ENCODE measurements around the gene SPINK4.

Gene SPINK4

DNA sequence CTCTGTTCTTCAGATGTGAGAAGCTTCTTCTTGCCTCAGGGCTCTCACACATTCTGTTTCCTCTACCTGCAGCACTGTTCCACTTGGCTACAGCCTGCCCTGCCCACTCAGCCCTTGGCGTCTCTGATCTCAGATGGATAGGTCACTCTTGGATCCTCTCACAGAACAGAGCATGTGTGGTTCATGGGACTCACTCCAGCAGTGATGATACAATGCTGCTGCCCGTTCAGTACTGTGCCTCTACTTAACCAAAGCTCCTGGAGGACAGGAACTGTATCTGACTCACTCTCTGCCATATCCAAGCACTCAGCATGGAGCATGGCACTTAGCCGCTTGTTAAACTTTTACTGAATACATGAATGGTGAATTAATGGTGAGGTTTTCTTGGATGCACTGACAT, 3.4 kb upstream of the SPINK4 start:
- no peak for DNase-seq
- Mint-ChIP-seq H3K27ac (no peak overlapping the region), H3K27me3 (ENCODE audit: low read depth, poor library complexity) (peaks cover 50% of the 10 kb centered on the region), H3K4me1 (peaks cover 7% of the 10 kb centered on the region), H3K36me3 (ENCODE audit: low read depth) (no peaks in the 10 kb centered on the region), H3K9me3 (no peaks in the 10 kb centered on the region), H3K4me3 (no peak overlapping the region)
- TF ChIP-seq, protein P1, sequence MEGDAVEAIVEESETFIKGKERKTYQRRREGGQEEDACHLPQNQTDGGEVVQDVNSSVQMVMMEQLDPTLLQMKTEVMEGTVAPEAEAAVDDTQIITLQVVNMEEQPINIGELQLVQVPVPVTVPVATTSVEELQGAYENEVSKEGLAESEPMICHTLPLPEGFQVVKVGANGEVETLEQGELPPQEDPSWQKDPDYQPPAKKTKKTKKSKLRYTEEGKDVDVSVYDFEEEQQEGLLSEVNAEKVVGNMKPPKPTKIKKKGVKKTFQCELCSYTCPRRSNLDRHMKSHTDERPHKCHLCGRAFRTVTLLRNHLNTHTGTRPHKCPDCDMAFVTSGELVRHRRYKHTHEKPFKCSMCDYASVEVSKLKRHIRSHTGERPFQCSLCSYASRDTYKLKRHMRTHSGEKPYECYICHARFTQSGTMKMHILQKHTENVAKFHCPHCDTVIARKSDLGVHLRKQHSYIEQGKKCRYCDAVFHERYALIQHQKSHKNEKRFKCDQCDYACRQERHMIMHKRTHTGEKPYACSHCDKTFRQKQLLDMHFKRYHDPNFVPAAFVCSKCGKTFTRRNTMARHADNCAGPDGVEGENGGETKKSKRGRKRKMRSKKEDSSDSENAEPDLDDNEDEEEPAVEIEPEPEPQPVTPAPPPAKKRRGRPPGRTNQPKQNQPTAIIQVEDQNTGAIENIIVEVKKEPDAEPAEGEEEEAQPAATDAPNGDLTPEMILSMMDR (IDR thresholded peaks at IDR 0.05) = no peak

DNA sequence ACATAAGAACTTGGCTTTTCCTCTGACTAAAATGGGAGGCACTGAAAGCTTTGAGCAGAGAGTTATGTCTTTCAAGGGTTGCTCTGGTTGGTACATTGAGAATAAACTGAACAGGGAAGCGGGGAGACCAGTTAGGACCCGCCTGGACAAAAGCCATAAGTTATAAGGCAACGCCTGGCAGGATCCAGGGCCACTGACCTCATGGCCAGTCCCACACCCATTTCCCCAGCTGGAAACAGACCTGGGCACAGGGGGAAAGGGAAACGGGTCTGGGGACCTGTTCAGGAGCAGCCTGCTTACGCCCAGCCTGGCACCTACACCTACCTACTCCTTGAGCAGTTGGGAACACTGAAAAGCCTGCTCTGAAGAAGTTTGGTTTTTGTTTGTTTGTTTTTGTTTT, 1.3 kb downstream of the SPINK4 start:
- no peaks in the 10 kb centered on the region for H3K9me3 Mint-ChIP-seq
- H3K27ac Mint-ChIP-seq = no peak overlapping the region
- peaks cover 7% of the 10 kb centered on the region for H3K4me1 Mint-ChIP-seq
- DNase-seq = no peak
- no peak overlapping the region for H3K4me3 Mint-ChIP-seq
- peaks cover 15% of the 10 kb centered on the region for H3K27me3 Mint-ChIP-seq (ENCODE audit: low read depth, poor library complexity)
- H3K36me3 Mint-ChIP-seq (ENCODE audit: low read depth) = no peaks in the 10 kb centered on the region
- TF ChIP-seq, protein P1 (IDR thresholded peaks at IDR 0.05) = no peak

DNA sequence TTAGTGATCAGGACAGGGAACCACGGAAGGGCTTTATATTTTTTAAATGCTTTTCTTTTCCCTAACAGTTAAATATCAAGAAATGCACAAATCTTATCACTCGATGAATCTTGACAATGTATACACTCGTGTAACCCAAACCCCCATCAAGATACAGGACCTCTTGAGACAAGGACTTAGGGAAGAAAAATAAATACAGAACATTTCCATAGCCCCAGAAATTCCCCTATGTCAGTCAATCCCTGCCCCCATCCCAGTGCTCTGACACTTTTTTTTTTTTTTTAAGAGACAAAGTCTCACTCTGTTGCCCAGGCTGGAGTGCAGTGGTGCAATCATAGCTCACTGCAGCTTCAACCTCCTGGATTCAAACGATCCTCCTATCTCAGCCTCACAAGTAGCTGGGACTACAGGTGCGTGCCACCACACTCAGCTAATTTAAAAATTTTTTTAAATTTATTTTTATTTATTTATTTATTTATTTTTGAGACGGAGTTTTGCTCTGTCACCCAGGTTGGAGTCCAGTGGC, 2.7 kb downstream of the SPINK4 start:
- Mint-ChIP-seq H3K27me3 (ENCODE audit: low read depth, poor library complexity) (peaks cover 6% of the 10 kb centered on the region), H3K27ac (no peak overlapping the region), H3K36me3 (ENCODE audit: low read depth) (peaks cover 5% of the 10 kb centered on the region), H3K9me3 (no peaks in the 10 kb centered on the region), H3K4me3 (no peak overlapping the region), H3K4me1 (peaks cover 7% of the 10 kb centered on the region)
- TF ChIP-seq, protein P1 (IDR thresholded peaks at IDR 0.05) = no peak
- no peak for DNase-seq

DNA sequence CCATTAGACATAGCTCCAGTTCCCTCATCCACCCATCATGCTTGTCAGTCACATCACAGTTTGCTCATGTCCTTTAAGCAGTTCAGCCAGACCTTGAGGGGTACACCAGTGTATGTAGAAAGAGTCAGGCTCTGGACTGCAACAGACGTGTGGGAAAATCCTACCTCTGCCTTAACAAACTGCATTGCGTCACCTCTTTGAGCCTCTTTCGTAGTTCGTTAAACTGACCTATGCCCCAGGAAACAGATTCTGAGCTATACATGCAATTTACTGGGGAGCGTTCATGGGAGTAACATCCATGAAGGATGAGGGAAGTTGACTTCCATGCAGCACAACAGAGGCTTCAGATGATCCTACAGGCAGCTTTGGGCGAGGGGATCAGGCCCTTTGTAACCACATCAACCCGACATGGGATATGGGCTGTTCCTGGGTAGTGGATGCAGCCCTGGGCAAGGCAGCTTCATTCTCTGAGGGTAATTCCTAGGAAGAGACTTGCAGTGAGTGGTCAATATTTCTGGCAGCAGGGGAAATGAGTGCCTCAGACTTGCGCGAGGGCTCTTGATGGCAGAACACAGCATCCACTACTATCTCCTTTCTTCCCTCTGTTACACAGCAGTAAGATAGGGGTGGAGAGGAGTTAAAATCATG, 4.3 kb downstream of the SPINK4 start:
- H3K36me3 Mint-ChIP-seq (ENCODE audit: low read depth) = peaks cover 7% of the 10 kb centered on the region
- H3K27me3 Mint-ChIP-seq (ENCODE audit: low read depth, poor library complexity) = peaks cover 6% of the 10 kb centered on the region
- H3K27ac Mint-ChIP-seq = peak overlapping the region; percentile 52
- no peak for DNase-seq
- H3K4me3 Mint-ChIP-seq = no peak overlapping the region
- TF ChIP-seq, protein P1 (IDR thresholded peaks at IDR 0.05) = no peak
- H3K9me3 Mint-ChIP-seq = no peaks in the 10 kb centered on the region
- H3K4me1 Mint-ChIP-seq = peaks cover 7% of the 10 kb centered on the region

DNA sequence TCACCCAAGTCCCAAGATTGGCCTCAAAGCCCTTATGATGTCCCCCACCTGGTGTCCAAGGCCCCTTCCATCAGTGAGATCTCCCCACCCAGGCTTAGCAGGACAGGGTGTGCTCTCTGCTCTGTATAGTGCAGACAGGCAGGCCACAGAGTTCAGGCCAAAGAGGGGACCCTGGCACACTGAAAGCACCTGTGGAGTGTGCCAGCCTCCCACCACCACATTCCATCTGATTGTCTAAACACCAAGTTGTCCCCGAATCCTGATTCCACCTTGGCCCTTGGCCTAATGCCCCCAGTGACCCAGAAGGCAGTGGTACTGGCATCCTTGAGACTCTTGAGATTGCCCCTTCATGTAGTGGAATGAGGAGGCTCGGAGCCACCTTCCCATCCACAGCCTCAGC, 5.4 kb downstream of the SPINK4 start:
- DNase-seq = no peak
- TF ChIP-seq, protein P1 (IDR thresholded peaks at IDR 0.05) = no peak
- no peaks in the 10 kb centered on the region for H3K9me3 Mint-ChIP-seq
- peaks cover 6% of the 10 kb centered on the region for H3K27me3 Mint-ChIP-seq (ENCODE audit: low read depth, poor library complexity)
- H3K4me3 Mint-ChIP-seq = no peak overlapping the region
- no peaks in the 10 kb centered on the region for H3K4me1 Mint-ChIP-seq
- peaks cover 10% of the 10 kb centered on the region for H3K36me3 Mint-ChIP-seq (ENCODE audit: low read depth)
- no peak overlapping the region for H3K27ac Mint-ChIP-seq

DNA sequence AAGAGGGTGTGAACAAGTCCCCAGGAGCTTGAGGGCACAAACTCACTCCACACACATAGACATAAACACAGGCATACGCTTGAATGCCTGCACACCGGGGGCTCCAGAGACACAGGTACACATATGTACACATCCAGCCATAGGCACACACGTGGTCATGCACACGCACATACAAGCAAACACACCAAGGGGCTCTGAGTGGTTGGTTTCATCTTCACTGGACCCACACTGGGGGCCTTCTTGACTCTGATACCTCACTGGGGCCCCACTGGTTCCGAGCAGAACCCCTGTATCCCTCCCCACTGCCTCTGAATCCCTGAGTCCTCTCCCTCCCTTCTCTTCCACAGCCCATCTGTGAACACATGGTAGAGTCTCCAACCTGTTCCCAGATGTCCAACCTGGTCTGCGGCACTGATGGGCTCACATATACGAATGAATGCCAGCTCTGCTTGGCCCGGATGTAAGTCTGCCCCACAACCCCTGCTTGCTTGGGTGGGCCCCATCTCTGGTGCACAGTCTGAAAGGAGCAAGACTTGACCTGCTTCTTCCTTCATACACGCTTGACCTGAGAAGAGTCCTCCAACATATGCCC, 6.4 kb downstream of the SPINK4 start:
- TF ChIP-seq, protein P1 (IDR thresholded peaks at IDR 0.05) = no peak
- Mint-ChIP-seq H3K9me3 (no peaks in the 10 kb centered on the region), H3K27me3 (ENCODE audit: low read depth, poor library complexity) (peaks cover 1% of the 10 kb centered on the region), H3K27ac (no peak overlapping the region), H3K4me3 (no peak overlapping the region), H3K36me3 (ENCODE audit: low read depth) (peaks cover 15% of the 10 kb centered on the region), H3K4me1 (no peaks in the 10 kb centered on the region)
- no peak for DNase-seq

Measured in nephron progenitor cell (in vitro differentiated cells).